ENCODE results near the gene GALP. TPM values are rescaled to one million over a fixed set of nuclear protein-coding genes. Genes with fewer than 3 reads are reported as not detected.

GALP gene
- total RNA-seq, 1 donor from 2014 or later = not detected

- no peak for TF ChIP-seq CTCF (IDR thresholded peaks at IDR 0.05; ENCODE audit: insufficient read depth, low read length, poor library complexity, severe bottlenecking)
- no peak overlapping the region for H3K4me3 ChIP-seq (ENCODE audit: low read depth, low read length)
- peaks cover 16% of the 10 kb centered on the region for H3K27me3 ChIP-seq (ENCODE audit: control insufficient read depth, insufficient read depth, low read length)
- H3K36me3 ChIP-seq (ENCODE audit: control insufficient read depth, insufficient read depth, low read length) = no peaks in the 10 kb centered on the region
- no peak for DNase-seq (ENCODE audit: low read depth)
Observed at GRCh38 chr19:56176881-56177280, 1.1 kb downstream of the GALP start.

GRCh38 chr19:56177564-56178243 is 1.9 kb downstream of the GALP start:
- Histone ChIP-seq H3K27me3 (ENCODE audit: control insufficient read depth, insufficient read depth, low read length) (peaks cover 16% of the 10 kb centered on the region), H3K4me3 (ENCODE audit: low read depth, low read length) (no peak overlapping the region), H3K36me3 (ENCODE audit: control insufficient read depth, insufficient read depth, low read length) (no peaks in the 10 kb centered on the region)
- no peak for TF ChIP-seq CTCF (IDR thresholded peaks at IDR 0.05; ENCODE audit: insufficient read depth, low read length, poor library complexity, severe bottlenecking)
- no peak for DNase-seq (ENCODE audit: low read depth)

- no peak overlapping the region for H3K4me3 ChIP-seq (ENCODE audit: low read depth, low read length)
- no peaks in the 10 kb centered on the region for H3K27me3 ChIP-seq (ENCODE audit: control insufficient read depth, insufficient read depth, low read length)
- TF ChIP-seq CTCF (IDR thresholded peaks at IDR 0.05; ENCODE audit: insufficient read depth, low read length, poor library complexity, severe bottlenecking) = no peak
- DNase-seq (ENCODE audit: low read depth) = no peak
- no peaks in the 10 kb centered on the region for H3K36me3 ChIP-seq (ENCODE audit: control insufficient read depth, insufficient read depth, low read length)
Observed at GRCh38 chr19:56189785-56190184, 14.0 kb downstream of the GALP start.

GRCh38 chr19:56191115-56191514 is 15.3 kb downstream of the GALP start:
- no peaks in the 10 kb centered on the region for H3K36me3 ChIP-seq (ENCODE audit: control insufficient read depth, insufficient read depth, low read length)
- H3K4me3 ChIP-seq (ENCODE audit: low read depth, low read length) = no peak overlapping the region
- H3K27me3 ChIP-seq (ENCODE audit: control insufficient read depth, insufficient read depth, low read length) = no peaks in the 10 kb centered on the region
- DNase-seq (ENCODE audit: low read depth) = no peak
- TF ChIP-seq CTCF (IDR thresholded peaks at IDR 0.05; ENCODE audit: insufficient read depth, low read length, poor library complexity, severe bottlenecking) = no peak

GRCh38 chr19:56191711-56192110 is 15.9 kb downstream of the GALP start:
- H3K27me3 ChIP-seq (ENCODE audit: control insufficient read depth, insufficient read depth, low read length) = no peaks in the 10 kb centered on the region
- H3K36me3 ChIP-seq (ENCODE audit: control insufficient read depth, insufficient read depth, low read length) = no peaks in the 10 kb centered on the region
- no peak for TF ChIP-seq CTCF (IDR thresholded peaks at IDR 0.05; ENCODE audit: insufficient read depth, low read length, poor library complexity, severe bottlenecking)
- DNase-seq (ENCODE audit: low read depth) = no peak
- no peak overlapping the region for H3K4me3 ChIP-seq (ENCODE audit: low read depth, low read length)

Measured in kidney epithelial cell (primary cell).